Hepatocyte (in vitro differentiated cells): ENCODE results near the gene EXTL1. TPM values are rescaled to one million over a fixed set of nuclear protein-coding genes. Genes with fewer than 3 reads are reported as not detected.

Experiments
- DNase-seq: peaks from one replicate; pipeline ENCODE4 v3.0.0-alpha.2; 2016; ENCODE audit warnings: low spot score
- H2AFZ ChIP-seq: fragments of 200-600 bp; sonication (generic); 2 replicates; pipeline ENCODE4 v1.6.0; 2016; ENCODE audit warnings: antibody characterized with exemption, mild to moderate bottlenecking
- H3K27ac ChIP-seq: fragments of 200-600 bp; sonication (generic); 2 replicates; pipeline ENCODE4 v1.5.1; 2016; ENCODE audit warnings: mild to moderate bottlenecking
- H3K27me3 ChIP-seq: fragments of 200-600 bp; sonication (generic); 2 replicates; pipeline ENCODE4 v1.6.1; 2016
- H3K36me3 ChIP-seq: fragments of 200-600 bp; sonication (generic); replicated peaks from 2 replicates; pipeline ENCODE4 v1.5.1; 2016; ENCODE audit warnings: low read depth; ENCODE audit not compliant: insufficient read depth
- H3K4me1 ChIP-seq: fragments of 200-600 bp; sonication (generic); 2 replicates; pipeline ENCODE4 v1.5.1; 2016; ENCODE audit warnings: mild to moderate bottlenecking, moderate library complexity; ENCODE audit not compliant: insufficient read depth
- H3K4me2 ChIP-seq: fragments of 200-600 bp; sonication (generic); 2 replicates; pipeline ENCODE4 v1.6.0; 2016
- H3K4me3 ChIP-seq: fragments of 200-600 bp; sonication (generic); 2 replicates; pipeline ENCODE4 v1.5.1; 2016; ENCODE audit warnings: mild to moderate bottlenecking
- H3K79me2 ChIP-seq: fragments of 200-600 bp; sonication (generic); 2 replicates; pipeline ENCODE4 v1.6.0; 2017; ENCODE audit warnings: mild to moderate bottlenecking
- H3K9me2 ChIP-seq: fragments of 200-600 bp; sonication (generic); replicated peaks from 2 replicates; pipeline ENCODE4 v1.6.0; 2017; ENCODE audit warnings: mild to moderate bottlenecking; ENCODE audit not compliant: insufficient read depth
- H3K9me3 ChIP-seq: fragments of 200-600 bp; sonication (generic); 2 replicates; pipeline ENCODE4 v1.5.1; 2016; ENCODE audit warnings: low read depth, mild to moderate bottlenecking
- H4K20me1 ChIP-seq: fragments of 200-600 bp; sonication (generic); 2 replicates; pipeline ENCODE4 v1.6.0; 2016; ENCODE audit warnings: mild to moderate bottlenecking; ENCODE audit not compliant: insufficient read depth, poor library complexity, severe bottlenecking
- CTCF ChIP-seq: fragments of 200-600 bp; sonication (generic); IDR thresholded peaks from 2 replicates; pipeline ENCODE4 v1.5.1; 2016; ENCODE audit warnings: antibody characterized with exemption, mild to moderate bottlenecking; ENCODE audit not compliant: poor library complexity
- EZH2 ChIP-seq: fragments of 200-600 bp; sonication (generic); IDR thresholded peaks from 2 replicates; pipeline ENCODE4 v1.6.1; 2016; ENCODE audit warnings: antibody characterized with exemption, mild to moderate bottlenecking, borderline replicate concordance
- EZH2phosphoT487 ChIP-seq: fragments of 200-600 bp; sonication (generic); IDR thresholded peaks from one replicate; pipeline ENCODE4 v1.6.1; 2018; ENCODE audit warnings: antibody characterized with exemption, mild to moderate bottlenecking, low read depth, moderate library complexity; ENCODE audit not compliant: unreplicated experiment, severe bottlenecking
- WGBS: methylation state at CpG from one replicate; pipeline ENCODE4 v1.1.6; 2016; ENCODE audit warnings: low lambda C conversion rate; ENCODE audit errors: missing lambda C conversion rate; 5-methylcytosine and 5-hydroxymethylcytosine counted together
- polyA plus RNA-seq: library from polyadenylated mRNA; unstranded; fragments of >200 nt; fragmentation: Nextera tagmentation; extraction: Ambion mirVana; gene quantifications from 2 replicates; pipeline ENCODE4 v1.2.1, GENCODE V29; 2016
- total RNA-seq: library from RNA; depleted of rRNA; stranded (reverse); fragments of >200 nt; gene quantifications from 2 replicates; pipeline ENCODE4 v1.2.3, GENCODE V29; 2014

Gene EXTL1
- total and polyA plus RNA-seq, 2 experiments from 2014 or later: 0.17 to 1.3 TPM

GRCh38 chr1:26029864-26030481, 8.4 kb downstream of the EXTL1 start:
- Histone ChIP-seq H3K79me2 (no peaks in the 10 kb centered on the region), H3K4me1 (no peaks in the 10 kb centered on the region), H3K27ac (no peak overlapping the region), H3K36me3 (no peaks in the 10 kb centered on the region), H2AFZ (no peak overlapping the region), H3K9me3 (no peaks in the 10 kb centered on the region), H3K4me3 (no peak overlapping the region), H4K20me1 (no peaks in the 10 kb centered on the region), H3K27me3 (no peaks in the 10 kb centered on the region), H3K4me2 (no peak overlapping the region), H3K9me2 (no peaks in the 10 kb centered on the region)
- DNase-seq: no peak
- TF ChIP-seq EZH2phosphoT487 (no peak), EZH2 (no peak), CTCF (no peak)
- 83% methylated on average over 7 of the region's 7 CpGs for WGBS

- no peak overlapping the region for H3K4me2 ChIP-seq
- TF ChIP-seq CTCF (no peak), EZH2phosphoT487 (no peak), EZH2 (no peak)
Measured at GRCh38 chr1:26031196-26031595, 9.6 kb downstream of the EXTL1 start.

GRCh38 chr1:26031611-26032220, 10.1 kb downstream of the EXTL1 start:
- Histone ChIP-seq H3K27me3 (no peaks in the 10 kb centered on the region), H3K4me2 (no peak overlapping the region)

More at GRCh38 chr1:26031196-26031595, 9.6 kb downstream of the EXTL1 start:
- no peaks in the 10 kb centered on the region for H3K36me3 ChIP-seq
- DNase-seq: no peak
- no peaks in the 10 kb centered on the region for H3K79me2 ChIP-seq
- H3K27ac ChIP-seq: no peak overlapping the region
- H3K9me2 ChIP-seq: no peaks in the 10 kb centered on the region
- no peak overlapping the region for H2AFZ ChIP-seq
- H3K27me3 ChIP-seq: no peaks in the 10 kb centered on the region
- H3K4me3 ChIP-seq: no peak overlapping the region
- no peaks in the 10 kb centered on the region for H4K20me1 ChIP-seq
- peaks cover 2% of the 10 kb centered on the region for H3K4me1 ChIP-seq
- WGBS: 68% methylated on average over 4 of the region's 4 CpGs
- H3K9me3 ChIP-seq: no peaks in the 10 kb centered on the region

More at GRCh38 chr1:26031611-26032220, 10.1 kb downstream of the EXTL1 start:
- Histone ChIP-seq H3K9me2 (no peaks in the 10 kb centered on the region), H3K4me1 (peaks cover 4% of the 10 kb centered on the region), H2AFZ (no peak overlapping the region), H3K4me3 (no peak overlapping the region), H4K20me1 (no peaks in the 10 kb centered on the region), H3K36me3 (no peaks in the 10 kb centered on the region), H3K27ac (no peak overlapping the region), H3K9me3 (no peaks in the 10 kb centered on the region), H3K79me2 (no peaks in the 10 kb centered on the region)
- 60% methylated on average over 3 of the region's 3 CpGs for WGBS
- no peak for DNase-seq
- no peak for TF ChIP-seq EZH2
- TF ChIP-seq CTCF: no peak
